Measurements from ENCODE around the gene CDC16.

The CDC16 gene

DNA sequence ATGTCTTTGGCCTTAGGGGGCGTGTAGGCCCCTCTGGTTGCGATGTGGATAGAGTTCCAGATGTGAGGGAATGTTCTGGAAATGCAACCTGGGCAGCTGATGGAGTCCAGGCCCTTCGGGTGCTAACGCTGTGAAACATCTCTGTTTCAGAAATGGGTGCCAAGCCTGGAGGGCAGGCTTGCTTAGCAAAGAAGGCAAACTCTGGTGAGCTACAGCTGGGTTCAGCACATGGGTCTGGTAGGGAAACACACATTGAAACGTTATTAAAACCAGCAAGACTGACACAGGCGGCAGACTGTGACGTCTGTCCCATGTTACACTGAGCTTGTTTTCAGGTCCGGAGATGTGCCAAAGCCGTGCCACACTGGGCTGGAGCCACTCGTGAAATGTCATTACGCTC, 8.6 kb upstream of the CDC16 start:
- H3K4me3 ChIP-seq (ENCODE audit: low read depth, low read length) = no peak overlapping the region
- no peak overlapping the region for H3K27ac ChIP-seq (ENCODE audit: extremely low read depth, low read depth, low read length)
- no peaks in the 10 kb centered on the region for H3K36me3 ChIP-seq (ENCODE audit: control insufficient read depth in 2 of 2, insufficient read depth in 1 of 2, low read length in 2 of 2)
- H3K9me3 ChIP-seq (ENCODE audit: control insufficient read depth, insufficient read depth, low read depth, low read length) = no peaks in the 10 kb centered on the region
- ChIA-PET POLR2A (no interaction called here), CTCF (interaction anchor here (0.6 to 1.7 kb wide), 8 partner anchors 14 to 576 kb away, joined by 3 to 5 read pairs (median 3); no protein-coding TSS in a partner anchor)
- no peak for TF ChIP-seq SP2 (tag by site-specific recombination; IDR thresholded peaks at IDR 0.05)
- no peak for TF ChIP-seq ZNF677 (tag by site-specific recombination; IDR thresholded peaks at IDR 0.05)
- TF ChIP-seq KLF10 (tag by site-specific recombination; IDR thresholded peaks at IDR 0.05) = no peak
- no peak for TF ChIP-seq ZNF843 (tag by site-specific recombination; IDR thresholded peaks at IDR 0.05)
- no peak for TF ChIP-seq HOXD13 (CRISPR knock-in tag; IDR thresholded peaks at IDR 0.05; ENCODE audit: borderline replicate concordance)
- TF ChIP-seq FEZF1 (tag by site-specific recombination; IDR thresholded peaks at IDR 0.05) = no peak
- TF ChIP-seq, protein P1, sequence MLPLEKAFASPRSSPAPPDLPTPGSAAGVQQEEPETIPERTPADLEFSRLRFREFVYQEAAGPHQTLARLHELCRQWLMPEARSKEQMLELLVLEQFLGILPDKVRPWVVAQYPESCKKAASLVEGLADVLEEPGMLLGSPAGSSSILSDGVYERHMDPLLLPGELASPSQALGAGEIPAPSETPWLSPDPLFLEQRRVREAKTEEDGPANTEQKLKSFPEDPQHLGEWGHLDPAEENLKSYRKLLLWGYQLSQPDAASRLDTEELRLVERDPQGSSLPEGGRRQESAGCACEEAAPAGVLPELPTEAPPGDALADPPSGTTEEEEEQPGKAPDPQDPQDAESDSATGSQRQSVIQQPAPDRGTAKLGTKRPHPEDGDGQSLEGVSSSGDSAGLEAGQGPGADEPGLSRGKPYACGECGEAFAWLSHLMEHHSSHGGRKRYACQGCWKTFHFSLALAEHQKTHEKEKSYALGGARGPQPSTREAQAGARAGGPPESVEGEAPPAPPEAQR (tag by site-specific recombination; IDR thresholded peaks at IDR 0.05) = no peak
- TF ChIP-seq KLF1 (tag by site-specific recombination; IDR thresholded peaks at IDR 0.05) = no peak
- TF ChIP-seq ZNF140 (tag by site-specific recombination; IDR thresholded peaks at IDR 0.05) = no peak
- H3K4me1 ChIP-seq (ENCODE audit: control insufficient read depth, insufficient read depth, low read length) = no peaks in the 10 kb centered on the region

DNA sequence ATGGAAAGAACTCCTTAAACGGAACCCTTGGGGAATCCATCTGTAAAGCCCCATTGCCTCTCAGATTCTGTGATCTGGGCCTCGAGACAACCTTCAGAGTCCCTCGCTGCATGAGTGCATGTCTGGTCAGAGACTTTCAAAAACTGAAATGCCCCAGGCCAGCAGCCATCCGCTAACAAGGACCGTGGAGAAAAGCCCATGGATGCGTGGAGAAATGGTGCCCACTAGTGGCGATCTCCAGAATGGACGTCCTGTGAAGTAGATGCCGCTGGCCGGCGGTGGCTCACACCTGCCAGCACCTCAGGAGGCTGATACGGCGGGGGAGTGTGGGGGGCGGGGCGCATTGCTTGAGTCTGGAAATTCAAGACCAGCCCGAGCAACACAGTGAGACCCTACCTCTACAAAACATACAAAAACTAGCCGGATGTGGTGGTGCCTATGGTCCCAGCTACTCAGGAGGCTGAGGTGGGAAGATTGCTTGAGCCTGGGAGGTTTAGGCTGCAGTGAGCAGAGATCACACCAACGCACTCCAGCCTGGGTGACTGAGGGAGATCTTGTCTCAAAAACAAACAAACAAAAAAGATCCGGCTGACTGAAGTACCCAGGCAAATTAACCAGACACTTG, 7.9 kb upstream of the CDC16 start:
- H3K27ac ChIP-seq (ENCODE audit: extremely low read depth, low read depth, low read length) = no peak overlapping the region
- POLR2A ChIA-PET = no interaction called here
- H3K36me3 ChIP-seq (ENCODE audit: control insufficient read depth in 2 of 2, insufficient read depth in 1 of 2, low read length in 2 of 2) = no peaks in the 10 kb centered on the region
- CTCF ChIA-PET = interaction anchor here (0.6 to 1.7 kb wide), 7 partner anchors 15 to 577 kb away, joined by 3 to 5 read pairs (median 3); no protein-coding TSS in a partner anchor
- no peaks in the 10 kb centered on the region for H3K4me1 ChIP-seq (ENCODE audit: control insufficient read depth, insufficient read depth, low read length)
- no peak overlapping the region for H3K4me3 ChIP-seq (ENCODE audit: low read depth, low read length)
- no peaks in the 10 kb centered on the region for H3K9me3 ChIP-seq (ENCODE audit: control insufficient read depth, insufficient read depth, low read depth, low read length)
- TF ChIP-seq ZNF629 (tag by site-specific recombination; IDR thresholded peaks at IDR 0.05) (0 out of 2 replicates have a peak, but pooled peaks have one; percentile 23), ZNF239 (tag by site-specific recombination; IDR thresholded peaks at IDR 0.05) (no peak), ZFHX2 (tag by site-specific recombination; conservative IDR thresholded peaks at IDR 0.05) (peak; percentile 77), ZNF37A (tag by site-specific recombination; IDR thresholded peaks at IDR 0.05) (no peak), ZNF114 (tag by site-specific recombination; IDR thresholded peaks at IDR 0.05) (no peak), ZNF311 (tag by site-specific recombination; IDR thresholded peaks at IDR 0.05; ENCODE audit: borderline replicate concordance) (no peak), SCRT2 (tag by site-specific recombination; IDR thresholded peaks at IDR 0.05) (peak; percentile 29; the same call in 1 of the 2 replicates), KLF10 (tag by site-specific recombination; IDR thresholded peaks at IDR 0.05) (peak; percentile 67), ZNF121 (tag by site-specific recombination; IDR thresholded peaks at IDR 0.05) (peak; percentile 82), SALL2 (tag by site-specific recombination; IDR thresholded peaks at IDR 0.05; ENCODE audit: borderline replicate concordance) (no peak), ZNF785 (tag by site-specific recombination; IDR thresholded peaks at IDR 0.05) (no peak), ZFP37 (tag by site-specific recombination; IDR thresholded peaks at IDR 0.05) (0 out of 2 replicates have a peak, but pooled peaks have one; percentile 38), ZNF843 (tag by site-specific recombination; IDR thresholded peaks at IDR 0.05) (no peak), ZIC2 (tag by site-specific recombination; IDR thresholded peaks at IDR 0.05) (peak; percentile 65), ZNF341 (tag by site-specific recombination; IDR thresholded peaks at IDR 0.05; ENCODE audit: low read depth) (no peak), ZNF174 (tag by site-specific recombination; IDR thresholded peaks at IDR 0.05) (no peak)
- TF ChIP-seq, protein P2, sequence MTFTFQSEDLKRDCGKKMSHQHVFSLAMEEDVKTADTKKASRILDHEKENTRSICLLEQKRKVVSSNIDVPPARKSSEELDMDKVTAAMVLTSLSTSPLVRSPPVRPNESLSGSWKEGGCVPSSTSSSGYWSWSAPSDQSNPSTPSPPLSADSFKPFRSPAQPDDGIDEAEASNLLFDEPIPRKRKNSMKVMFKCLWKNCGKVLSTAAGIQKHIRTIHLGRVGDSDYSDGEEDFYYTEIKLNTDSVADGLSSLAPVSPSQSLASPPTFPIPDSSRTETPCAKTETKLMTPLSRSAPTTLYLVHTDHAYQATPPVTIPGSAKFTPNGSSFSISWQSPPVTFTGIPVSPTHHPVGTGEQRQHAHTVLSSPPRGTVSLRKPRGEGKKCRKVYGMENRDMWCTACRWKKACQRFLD (tag by site-specific recombination; IDR thresholded peaks at IDR 0.05) = no peak
- TF ChIP-seq, protein P3, sequence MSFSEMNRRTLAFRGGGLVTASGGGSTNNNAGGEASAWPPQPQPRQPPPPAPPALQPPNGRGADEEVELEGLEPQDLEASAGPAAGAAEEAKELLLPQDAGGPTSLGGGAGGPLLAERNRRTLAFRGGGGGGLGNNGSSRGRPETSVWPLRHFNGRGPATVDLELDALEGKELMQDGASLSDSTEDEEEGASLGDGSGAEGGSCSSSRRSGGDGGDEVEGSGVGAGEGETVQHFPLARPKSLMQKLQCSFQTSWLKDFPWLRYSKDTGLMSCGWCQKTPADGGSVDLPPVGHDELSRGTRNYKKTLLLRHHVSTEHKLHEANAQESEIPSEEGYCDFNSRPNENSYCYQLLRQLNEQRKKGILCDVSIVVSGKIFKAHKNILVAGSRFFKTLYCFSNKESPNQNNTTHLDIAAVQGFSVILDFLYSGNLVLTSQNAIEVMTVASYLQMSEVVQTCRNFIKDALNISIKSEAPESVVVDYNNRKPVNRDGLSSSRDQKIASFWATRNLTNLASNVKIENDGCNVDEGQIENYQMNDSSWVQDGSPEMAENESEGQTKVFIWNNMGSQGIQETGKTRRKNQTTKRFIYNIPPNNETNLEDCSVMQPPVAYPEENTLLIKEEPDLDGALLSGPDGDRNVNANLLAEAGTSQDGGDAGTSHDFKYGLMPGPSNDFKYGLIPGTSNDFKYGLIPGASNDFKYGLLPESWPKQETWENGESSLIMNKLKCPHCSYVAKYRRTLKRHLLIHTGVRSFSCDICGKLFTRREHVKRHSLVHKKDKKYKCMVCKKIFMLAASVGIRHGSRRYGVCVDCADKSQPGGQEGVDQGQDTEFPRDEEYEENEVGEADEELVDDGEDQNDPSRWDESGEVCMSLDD (tag by site-specific recombination; IDR thresholded peaks at IDR 0.05) = no peak
- TF ChIP-seq, protein P1 (tag by site-specific recombination; IDR thresholded peaks at IDR 0.05) = no peak
- TF ChIP-seq, protein P4, sequence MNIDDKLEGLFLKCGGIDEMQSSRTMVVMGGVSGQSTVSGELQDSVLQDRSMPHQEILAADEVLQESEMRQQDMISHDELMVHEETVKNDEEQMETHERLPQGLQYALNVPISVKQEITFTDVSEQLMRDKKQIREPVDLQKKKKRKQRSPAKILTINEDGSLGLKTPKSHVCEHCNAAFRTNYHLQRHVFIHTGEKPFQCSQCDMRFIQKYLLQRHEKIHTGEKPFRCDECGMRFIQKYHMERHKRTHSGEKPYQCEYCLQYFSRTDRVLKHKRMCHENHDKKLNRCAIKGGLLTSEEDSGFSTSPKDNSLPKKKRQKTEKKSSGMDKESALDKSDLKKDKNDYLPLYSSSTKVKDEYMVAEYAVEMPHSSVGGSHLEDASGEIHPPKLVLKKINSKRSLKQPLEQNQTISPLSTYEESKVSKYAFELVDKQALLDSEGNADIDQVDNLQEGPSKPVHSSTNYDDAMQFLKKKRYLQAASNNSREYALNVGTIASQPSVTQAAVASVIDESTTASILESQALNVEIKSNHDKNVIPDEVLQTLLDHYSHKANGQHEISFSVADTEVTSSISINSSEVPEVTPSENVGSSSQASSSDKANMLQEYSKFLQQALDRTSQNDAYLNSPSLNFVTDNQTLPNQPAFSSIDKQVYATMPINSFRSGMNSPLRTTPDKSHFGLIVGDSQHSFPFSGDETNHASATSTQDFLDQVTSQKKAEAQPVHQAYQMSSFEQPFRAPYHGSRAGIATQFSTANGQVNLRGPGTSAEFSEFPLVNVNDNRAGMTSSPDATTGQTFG (tag by site-specific recombination; IDR thresholded peaks at IDR 0.05; ENCODE audit: borderline replicate concordance) = no peak
